T-cell (primary cell): ENCODE measurements around the gene DPY19L1. TPM values are rescaled to one million over a fixed set of nuclear protein-coding genes. Genes with fewer than 3 reads are reported as not detected.

Source experiments
- ATAC-seq, 4 experiments: fragments of 200-7000 bp in 3 of 4; fragments of 150-1000 bp in 1 of 4; cut with Tn5 transposase; replicated peaks in 1 of 4; 1 replicate in 3 of 4; 2 replicates in 1 of 4; pipeline ENCODE4 v1.10.0; 2021; ENCODE audit warnings: moderate library complexity in 3 of 4, mild to moderate bottlenecking in 2 of 4, moderate number of reproducible peaks in 1 of 4
- CTCF ChIA-PET, 2 donors: fragments of 300-600 bp; sonication (Branson Sonifier 250); formaldehyde crosslinking; loops; one replicate each; lab custom pipeline; 2022; ENCODE audit warnings: antibody characterized with exemption in 2 of 2; lab: Charles Lee
- POLR2A ChIA-PET, 2 donors: fragments of 300-600 bp; sonication (Branson Sonifier 250); formaldehyde crosslinking; loops; one replicate each; lab custom pipeline; 2022; ENCODE audit warnings: antibody characterized with exemption in 2 of 2; lab: Charles Lee
- DNase-seq, 35 experiments: peaks; one replicate each; pipeline versions ENCODE4 v3.0.0 to v3.0.0-alpha.2; 2013 to 2023
- H3K27ac ChIP-seq: one replicate; pipeline ENCODE4 v1.5.1; 2013; ENCODE audit warnings: low read length
- H3K27me3 ChIP-seq, 2 experiments: replicated peaks in 1 of 2; 1 replicate in 1 of 2; 2 replicates in 1 of 2; pipeline versions ENCODE4 v1.6.1 to v1.7.0; 2013; ENCODE audit warnings: low read length in 1 of 2, mixed read lengths in 1 of 2; ENCODE audit not compliant: control insufficient read depth in 2 of 2, insufficient read depth in 2 of 2; ENCODE audit errors: extremely low read depth in 1 of 2
- H3K36me3 ChIP-seq, 2 donors: 1 replicate in 1 of 2; 2 replicates in 1 of 2; pipeline versions ENCODE4 v1.6.1 to v1.7.0; 2013; ENCODE audit warnings: low read length in 1 of 2; ENCODE audit not compliant: control insufficient read depth in 2 of 2, insufficient read depth in 1 of 2; ENCODE audit errors: extremely low read depth in 1 of 2
- H3K4me1 ChIP-seq, 2 experiments: 1 replicate in 1 of 2; 2 replicates in 1 of 2; pipeline versions ENCODE4 v1.6.1 to v1.7.0; 2013; ENCODE audit warnings: low read length in 2 of 2, mixed read lengths in 1 of 2; ENCODE audit not compliant: insufficient read depth in 2 of 2, control insufficient read depth in 1 of 2; ENCODE audit errors: extremely low read depth in 1 of 2
- H3K4me3 ChIP-seq, 2 donors: 1 replicate in 1 of 2; 2 replicates in 1 of 2; pipeline versions ENCODE4 v1.5.1 to v1.7.0; 2013; ENCODE audit warnings: mild to moderate bottlenecking in 2 of 2, low read length in 1 of 2, moderate library complexity in 1 of 2; ENCODE audit not compliant: control insufficient read depth in 1 of 2; ENCODE audit errors: extremely low read depth in 1 of 2
- H3K9me3 ChIP-seq: 2 replicates; pipeline ENCODE4 v1.7.0; 2013
- H3K27ac Mint-ChIP-seq, 2 donors: one replicate each; pipeline ENCODE4 v1.8.0; 2020 to 2021; ENCODE audit warnings: mild to moderate bottlenecking in 2 of 2, mixed read lengths in 2 of 2
- H3K27me3 Mint-ChIP-seq, 2 donors: one replicate each; pipeline ENCODE4 v1.8.0; 2021 to 2022; ENCODE audit warnings: mixed read lengths in 2 of 2
- H3K36me3 Mint-ChIP-seq: one replicate; pipeline ENCODE4 v1.8.0; 2021; ENCODE audit warnings: mixed read lengths
- H3K4me1 Mint-ChIP-seq, 3 donors: one replicate each; pipeline ENCODE4 v1.8.0; 2020 to 2022; ENCODE audit warnings: mixed read lengths in 3 of 3, mild to moderate bottlenecking in 1 of 3
- H3K4me3 Mint-ChIP-seq, 3 donors: one replicate each; pipeline ENCODE4 v1.8.0; 2020 to 2022; ENCODE audit warnings: mild to moderate bottlenecking in 3 of 3, mixed read lengths in 3 of 3, moderate library complexity in 3 of 3
- H3K9me3 Mint-ChIP-seq, 3 donors: one replicate each; pipeline ENCODE4 v1.8.0; 2020 to 2022; ENCODE audit warnings: mixed read lengths in 3 of 3
- WGBS: methylation state at CpG from one replicate; pipeline ENCODE4 v1.1.5; 2013; ENCODE audit warnings: missing lambda C conversion rate; ENCODE audit not compliant: insufficient coverage; 5-methylcytosine and 5-hydroxymethylcytosine counted together
- total RNA-seq, 35 experiments: library from RNA in 6 of 35; stranded (reverse) in 6 of 35; fragments of 120-200 nt in 1 of 35; gene quantifications; one replicate each; pipeline versions ENCODE4 v1.2.1 to v1.2.4 and lab custom pipeline; 2013 to 2026

The DPY19L1 gene
- total RNA-seq, 5 donors from 2014 or later (not counting 1 experiment from before 2014, with no cell fraction given), result 6.6 to 10.5 (median 10.3) TPM

DNA sequence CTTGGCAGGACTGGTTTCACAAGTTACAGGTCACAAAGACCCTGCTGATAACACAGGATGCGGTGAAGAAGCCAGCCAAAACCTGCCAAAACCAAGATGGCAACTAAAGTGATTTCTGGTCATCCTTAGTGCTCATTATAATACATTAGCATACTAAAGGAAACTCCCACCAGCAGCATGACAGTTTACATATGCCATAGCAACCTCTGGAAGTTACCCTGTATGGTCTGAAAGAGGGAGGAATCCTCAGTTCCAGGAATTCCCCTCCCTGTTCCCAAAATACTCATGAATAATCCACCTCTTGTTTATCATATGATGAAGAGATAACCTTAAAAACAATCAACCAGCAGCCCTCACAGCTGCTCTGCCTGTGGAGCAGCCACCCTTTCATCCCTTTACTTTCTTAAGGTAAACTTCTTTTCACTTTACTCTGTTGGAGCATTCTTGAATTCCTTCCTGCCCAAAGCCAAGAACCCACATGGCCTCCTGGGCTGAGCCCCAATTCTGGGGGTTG is 21.9 kb downstream of the DPY19L1 start:
- Histone ChIP-seq H3K27me3 (no peaks in the 10 kb centered on the region), H3K4me1 (no peaks in the 10 kb centered on the region), H3K4me3 (no peak overlapping the region), H3K9me3 (no peaks in the 10 kb centered on the region), H3K36me3 (peaks cover 0 to 6% of the 10 kb centered on the region in 2 donors), H3K27ac (no peak overlapping the region)
- ChIA-PET POLR2A (no interaction called here), CTCF (no interaction called here)
- H3K4me3 Mint-ChIP-seq, result no peak overlapping the region
- no peak for DNase-seq
- H3K27ac Mint-ChIP-seq, result no peak overlapping the region
- H3K4me1 Mint-ChIP-seq, result peaks cover 0 to 2% (median 0%) of the 10 kb centered on the region in 3 donors
- peaks cover 27% of the 10 kb centered on the region for H3K36me3 Mint-ChIP-seq
- no peak for ATAC-seq
- H3K27me3 Mint-ChIP-seq, result no peaks in the 10 kb centered on the region
- H3K9me3 Mint-ChIP-seq, result no peaks in the 10 kb centered on the region
- WGBS, result 86% methylated on average over 1 of the region's 1 CpG

DNA sequence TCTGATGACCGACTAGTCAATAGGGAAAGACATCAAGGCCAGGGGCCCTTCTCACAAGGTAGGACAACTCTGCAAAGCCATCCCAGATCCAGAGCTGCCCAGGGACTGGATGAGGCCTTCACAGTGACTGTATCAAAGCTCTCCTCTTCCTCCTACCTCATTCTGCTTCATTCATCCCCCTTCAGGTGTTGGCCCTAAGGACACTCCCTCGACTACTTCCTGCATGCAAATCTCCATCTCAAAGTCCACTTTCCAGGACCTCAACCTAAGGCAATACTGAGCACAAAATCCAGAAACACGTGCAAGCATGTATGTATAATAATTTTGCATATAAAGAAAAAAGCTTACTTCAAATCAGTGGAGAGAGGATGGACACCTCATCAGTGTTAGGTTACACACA is 25.1 kb downstream of the DPY19L1 start:
- POLR2A ChIA-PET, result no interaction called here

DNA sequence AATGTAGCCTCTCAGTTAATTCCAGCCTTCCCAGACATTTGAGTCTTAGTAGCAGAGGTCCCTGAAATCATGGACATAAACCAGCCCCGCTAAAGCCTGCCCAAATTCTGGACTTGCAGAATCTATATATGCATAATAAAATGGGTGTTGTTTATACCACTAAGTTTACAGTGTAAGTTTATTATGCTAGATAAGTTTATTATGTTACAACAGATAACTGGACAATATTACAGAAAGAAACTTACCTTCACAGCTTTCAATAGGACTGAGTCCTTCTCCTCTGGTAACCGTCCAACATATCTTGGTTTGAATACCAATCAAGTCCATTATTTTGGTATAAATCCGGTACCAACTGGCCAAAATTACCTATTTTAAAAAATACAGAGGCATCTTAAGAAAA is 26.2 kb downstream of the DPY19L1 start:
- ChIA-PET POLR2A (no interaction called here), CTCF (interaction anchor here in 1 of 2 donors (0.6 kb wide), 1 partner anchor 386 kb away, joined by 3 read pairs; no protein-coding TSS in a partner anchor)
- Histone ChIP-seq H3K9me3 (no peaks in the 10 kb centered on the region), H3K4me3 (no peak overlapping the region), H3K27ac (no peak overlapping the region), H3K27me3 (no peaks in the 10 kb centered on the region), H3K36me3 (peaks cover 0 to 6% of the 10 kb centered on the region in 2 donors), H3K4me1 (no peaks in the 10 kb centered on the region)
- Mint-ChIP-seq H3K9me3 (no peaks in the 10 kb centered on the region), H3K27me3 (no peaks in the 10 kb centered on the region), H3K27ac (no peak overlapping the region), H3K36me3 (peaks cover 31% of the 10 kb centered on the region), H3K4me1 (no peaks in the 10 kb centered on the region), H3K4me3 (no peak overlapping the region)
- DNase-seq, result no peak
- WGBS, result 100% methylated on average over 1 of the region's 3 CpGs
- ATAC-seq, result no peak

More for the DNA sequence above, 25.1 kb downstream of the DPY19L1 start:
- Mint-ChIP-seq H3K9me3 (no peaks in the 10 kb centered on the region), H3K27ac (no peak overlapping the region), H3K4me3 (no peak overlapping the region), H3K36me3 (peaks cover 37% of the 10 kb centered on the region), H3K4me1 (no peaks in the 10 kb centered on the region), H3K27me3 (no peaks in the 10 kb centered on the region)
- H3K9me3 ChIP-seq, result no peaks in the 10 kb centered on the region
- H3K4me3 ChIP-seq, result no peak overlapping the region
- WGBS, result 100% methylated on average over 2 of the region's 3 CpGs
- H3K27ac ChIP-seq, result no peak overlapping the region
- DNase-seq, result no peak
- no peaks in the 10 kb centered on the region for H3K27me3 ChIP-seq
- H3K36me3 ChIP-seq, result peaks cover 0 to 6% of the 10 kb centered on the region in 2 donors
- H3K4me1 ChIP-seq, result no peaks in the 10 kb centered on the region
- no peak for ATAC-seq
- CTCF ChIA-PET, result interaction anchor here in 1 of 2 donors (0.6 kb wide), 1 partner anchor 24 kb away, joined by 11 read pairs; no protein-coding TSS in a partner anchor

DNA sequence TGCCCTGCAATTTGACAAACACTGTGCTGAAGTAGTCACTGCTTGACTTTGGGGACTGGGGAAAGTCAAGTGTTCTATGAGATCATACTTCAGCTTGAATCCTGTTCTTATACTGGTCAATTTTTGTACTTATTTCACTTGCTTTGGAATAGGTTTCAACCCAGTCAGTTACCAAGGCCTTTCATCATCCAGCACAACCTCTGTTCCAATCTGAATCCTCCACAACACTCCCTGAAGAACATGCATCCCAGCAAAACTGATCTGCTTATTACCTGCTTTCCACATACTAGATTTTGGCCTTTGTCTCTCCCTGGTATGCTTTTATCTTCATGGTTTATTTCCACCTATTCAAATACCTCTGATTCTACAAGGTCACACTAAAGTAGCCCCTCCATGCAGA is 29.5 kb downstream of the DPY19L1 start:
- Mint-ChIP-seq H3K36me3 (peaks cover 36% of the 10 kb centered on the region), H3K4me3 (no peak overlapping the region), H3K27ac (no peak overlapping the region), H3K9me3 (no peaks in the 10 kb centered on the region), H3K27me3 (no peaks in the 10 kb centered on the region), H3K4me1 (no peaks in the 10 kb centered on the region)
- H3K27ac ChIP-seq, result no peak overlapping the region
- ChIA-PET CTCF (no interaction called here), POLR2A (no interaction called here)
- peaks cover 0 to 6% of the 10 kb centered on the region in 2 donors for H3K36me3 ChIP-seq
- H3K4me3 ChIP-seq, result no peak overlapping the region
- H3K9me3 ChIP-seq, result no peaks in the 10 kb centered on the region
- DNase-seq (no peak), ATAC-seq (no peak)
- H3K4me1 ChIP-seq, result no peaks in the 10 kb centered on the region
- no peaks in the 10 kb centered on the region for H3K27me3 ChIP-seq

DNA sequence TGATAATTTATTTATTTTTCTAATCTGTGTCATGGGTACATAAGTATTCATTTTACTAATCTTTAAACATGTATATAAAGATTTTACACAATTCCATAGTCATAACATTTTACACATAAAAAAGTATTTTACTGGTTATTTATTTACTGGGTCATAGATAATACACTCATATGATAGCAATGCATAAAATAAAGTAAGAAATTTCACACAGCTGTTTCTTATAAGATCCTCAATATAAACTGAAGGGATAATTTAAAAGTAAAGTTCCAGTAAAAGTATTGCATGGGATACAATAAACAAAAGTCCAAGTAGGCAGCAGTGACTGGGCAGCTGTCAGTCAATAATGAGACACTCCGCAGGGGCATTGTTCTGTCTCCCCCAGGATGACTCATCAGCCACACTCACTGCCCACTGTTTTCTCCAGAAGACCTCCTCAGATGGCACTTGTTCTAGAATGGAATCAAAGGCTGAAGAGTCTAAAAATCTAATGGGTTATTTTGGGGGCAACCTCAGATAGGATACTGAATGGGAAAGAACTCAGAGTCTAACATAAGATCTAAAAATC is 32.7 kb downstream of the DPY19L1 start:
- H3K4me3 ChIP-seq, result no peak overlapping the region
- POLR2A ChIA-PET, result no interaction called here
- ATAC-seq (no peak), DNase-seq (no peak)
- H3K4me3 Mint-ChIP-seq, result no peak overlapping the region
- H3K4me1 Mint-ChIP-seq, result no peaks in the 10 kb centered on the region
- no peaks in the 10 kb centered on the region for H3K27me3 Mint-ChIP-seq
- CTCF ChIA-PET, result no interaction called here
- H3K36me3 Mint-ChIP-seq, result peaks cover 26% of the 10 kb centered on the region
- H3K9me3 Mint-ChIP-seq, result peaks cover 0 to 2% (median 0%) of the 10 kb centered on the region in 3 donors
- no peaks in the 10 kb centered on the region for H3K4me1 ChIP-seq
- 100% methylated on average over 1 of the region's 1 CpG for WGBS
- H3K27ac ChIP-seq, result no peak overlapping the region
- H3K27ac Mint-ChIP-seq, result no peak overlapping the region
- H3K36me3 ChIP-seq, result no peaks in the 10 kb centered on the region
- no peaks in the 10 kb centered on the region for H3K9me3 ChIP-seq
- H3K27me3 ChIP-seq, result no peaks in the 10 kb centered on the region

DNA sequence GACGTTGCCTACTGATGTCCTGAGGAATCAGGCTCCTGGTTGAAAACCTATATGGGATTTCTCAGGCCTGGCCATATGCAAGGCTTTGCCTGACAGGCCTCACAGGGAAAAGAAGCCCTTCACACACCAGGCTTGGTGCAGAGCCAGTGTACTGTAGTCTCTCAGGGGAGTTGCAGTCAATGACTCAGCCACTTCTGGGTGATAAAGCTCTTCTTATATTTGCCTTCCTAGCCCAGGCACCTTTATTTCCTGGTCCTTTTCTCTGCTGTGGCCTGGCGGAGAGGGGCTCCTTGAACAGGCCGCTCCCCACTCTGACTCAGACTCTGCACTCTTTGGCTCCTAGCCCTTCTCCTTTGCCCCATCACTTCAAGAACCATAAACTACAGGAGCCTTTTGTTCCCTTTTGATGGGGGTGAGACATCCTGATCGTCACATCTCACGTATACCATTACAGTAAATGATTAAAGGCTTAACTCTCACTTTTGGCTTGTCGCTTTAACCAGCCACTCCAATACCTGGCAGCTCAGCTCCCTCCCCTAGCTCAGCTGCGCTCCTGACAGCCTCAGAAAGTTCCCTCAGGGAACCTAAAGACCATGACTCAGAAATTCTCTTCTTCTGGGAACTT is 33.5 kb downstream of the DPY19L1 start:
- Mint-ChIP-seq H3K27me3 (no peaks in the 10 kb centered on the region), H3K9me3 (peaks cover 0 to 2% (median 0%) of the 10 kb centered on the region in 3 donors), H3K4me3 (no peak overlapping the region), H3K36me3 (peaks cover 21% of the 10 kb centered on the region), H3K27ac (no peak overlapping the region), H3K4me1 (no peaks in the 10 kb centered on the region)
- 84% methylated on average over 4 of the region's 7 CpGs for WGBS
- Histone ChIP-seq H3K27ac (no peak overlapping the region), H3K27me3 (no peaks in the 10 kb centered on the region), H3K9me3 (no peaks in the 10 kb centered on the region), H3K4me1 (no peaks in the 10 kb centered on the region), H3K36me3 (no peaks in the 10 kb centered on the region), H3K4me3 (no peak overlapping the region)
- DNase-seq, result no peak
- CTCF ChIA-PET, result no interaction called here
- no peak for ATAC-seq
- POLR2A ChIA-PET, result no interaction called here
